ENCODE results near the gene EEPD1. TPM values are rescaled to one million over a fixed set of nuclear protein-coding genes. Genes with fewer than 3 reads are reported as not detected.

EEPD1 gene
- total RNA-seq, 8 experiments from 2014 or later, result 2.3 to 14.1 (median 4.4) TPM

- peak; percentile 95 to 99 (median 98) for ATAC-seq (replicated peaks in 6 of 8)
- no peak overlapping the region for H3K4me3 ChIP-seq
- peaks cover 0 to 3% of the 10 kb centered on the region in 2 donors for H3K4me1 ChIP-seq (replicated peaks in 1 of 2)
- in situ Hi-C loops (cut with MboI; ENCODE audit: low pct_unique_long_range_greater_than_20kb in 2 of 9, low sequenced_read_pairs in 9 of 9, unreplicated experiment in 9 of 9), result loop anchor here (5.0 to 25.0 kb wide), 4 partner anchors 297 to 307 kb away; no protein-coding TSS in a partner anchor
- 7 to 80% (median 38%) methylated on average over 1 to 10 of the region's 18 CpGs for WGBS, 10 experiments
- H3K27ac ChIP-seq, result no peak overlapping the region
Measured at GRCh38 chr7:36291387-36292316, 138.6 kb downstream of the EEPD1 start.

GRCh38 chr7:36295090-36295489 is 142.0 kb downstream of the EEPD1 start:
- ATAC-seq (replicated peaks in 6 of 8), result no peak

DNA sequence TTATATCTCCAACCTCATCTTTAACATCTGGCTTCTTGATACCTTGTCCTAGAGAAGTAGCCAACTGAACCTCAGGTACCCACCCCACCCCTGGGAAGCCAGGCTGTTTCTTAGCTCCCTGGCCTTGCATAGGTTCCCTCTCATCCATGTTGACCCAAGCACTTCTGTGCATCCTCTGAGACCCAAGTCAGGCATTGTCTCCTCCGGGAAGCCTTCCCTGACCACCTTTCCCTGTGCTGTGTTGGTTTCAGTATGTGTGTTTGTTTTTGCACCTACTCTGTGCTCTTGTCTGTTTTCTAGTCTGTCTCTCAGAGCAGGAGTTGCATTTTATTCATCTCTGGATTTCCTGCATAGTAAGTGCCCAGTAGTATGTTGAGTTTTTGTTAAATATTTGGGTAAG is 143.2 kb downstream of the EEPD1 start:
- in situ Hi-C loops (cut with MboI; ENCODE audit: low pct_unique_long_range_greater_than_20kb in 2 of 9, low sequenced_read_pairs in 9 of 9, unreplicated experiment in 9 of 9), result loop anchor here in 8 of 9 experiments (10.0 to 25.0 kb wide), 3 partner anchors 301 to 311 kb away; no protein-coding TSS in a partner anchor
- Histone ChIP-seq H3K27ac (no peak overlapping the region), H3K4me3 (no peak overlapping the region), H3K4me1 (replicated peaks in 1 of 2) (peaks cover 0 to 3% of the 10 kb centered on the region in 2 donors)
- ATAC-seq (replicated peaks in 6 of 8), result no peak
- 80 to 100% methylated on average over 1 of the region's 1 CpG; no CpG with 5 or more reads in 8 of the 10 experiments for whole genome bisulfite sequencing, 10 experiments

More at GRCh38 chr7:36295090-36295489, 142.0 kb downstream of the EEPD1 start:
- 54 to 96% (median 91%) methylated on average over 2 to 5 of the region's 5 CpGs; no CpG with 5 or more reads in 1 of the 10 experiments for WGBS, 10 experiments
- no peak overlapping the region for H3K4me3 ChIP-seq
- in situ Hi-C loops (cut with MboI; ENCODE audit: low pct_unique_long_range_greater_than_20kb in 2 of 9, low sequenced_read_pairs in 9 of 9, unreplicated experiment in 9 of 9), result loop anchor here in 8 of 9 experiments (10.0 to 25.0 kb wide), 3 partner anchors 300 to 310 kb away; no protein-coding TSS in a partner anchor
- H3K4me1 ChIP-seq (replicated peaks in 1 of 2), result peaks cover 0 to 3% of the 10 kb centered on the region in 2 donors
- H3K27ac ChIP-seq, result no peak overlapping the region

- Histone ChIP-seq H3K4me3 (no peak overlapping the region), H3K4me1 (replicated peaks in 1 of 2) (no peaks in the 10 kb centered on the region), H3K27ac (no peak overlapping the region)
- WGBS, 10 experiments, result 75 to 100% (median 93%) methylated on average over 2 to 7 of the region's 7 CpGs
- no peak for ATAC-seq (replicated peaks in 6 of 8)
- in situ Hi-C loops (cut with MboI; ENCODE audit: low pct_unique_long_range_greater_than_20kb in 2 of 9, low sequenced_read_pairs in 9 of 9, unreplicated experiment in 9 of 9), result loop anchor here in 8 of 9 experiments (10.0 to 25.0 kb wide), 3 partner anchors 303 to 313 kb away; no protein-coding TSS in a partner anchor
Measured at GRCh38 chr7:36297364-36298009, 144.4 kb downstream of the EEPD1 start.

DNA sequence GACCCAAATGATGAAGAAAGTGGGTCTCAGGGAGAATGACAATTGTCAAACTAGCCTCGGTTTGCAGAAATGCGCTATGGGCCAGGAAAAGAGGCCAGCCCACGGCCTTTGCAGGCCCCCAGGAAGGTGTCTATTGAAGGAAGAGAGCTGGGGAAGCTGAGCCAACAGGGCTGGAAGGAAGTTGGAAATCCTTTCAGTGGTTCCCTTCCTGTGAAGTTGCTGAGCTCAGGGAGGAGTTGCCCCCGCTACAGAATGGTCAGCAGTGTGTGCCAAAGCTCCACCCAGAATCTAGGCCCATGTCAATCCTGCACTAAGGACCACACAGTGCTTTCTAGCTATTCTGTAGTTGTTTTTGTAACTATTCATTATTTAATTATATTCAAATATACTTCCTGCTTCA is 145.1 kb downstream of the EEPD1 start:
- in situ Hi-C loops (cut with MboI; ENCODE audit: low pct_unique_long_range_greater_than_20kb in 2 of 9, low sequenced_read_pairs in 9 of 9, unreplicated experiment in 9 of 9), result loop anchor here in 8 of 9 experiments (10.0 to 25.0 kb wide), 3 partner anchors 303 to 313 kb away; no protein-coding TSS in a partner anchor
- no peak for ATAC-seq (replicated peaks in 6 of 8)
- H3K4me1 ChIP-seq (replicated peaks in 1 of 2), result peaks cover 0 to 4% of the 10 kb centered on the region in 2 donors
- H3K4me3 ChIP-seq, result no peak overlapping the region
- H3K27ac ChIP-seq, result no peak overlapping the region
- WGBS, 10 experiments, result 80 to 100% (median 94%) methylated on average over 1 to 4 of the region's 4 CpGs; no CpG with 5 or more reads in 4 of the 10 experiments

- WGBS, 10 experiments, result 73 to 90% (median 83%) methylated on average over 1 to 8 of the region's 17 CpGs; no CpG with 5 or more reads in 4 of the 10 experiments
Measured at GRCh38 chr7:36299223-36299774, 146.2 kb downstream of the EEPD1 start.

GRCh38 chr7:36299823-36300341 is 146.8 kb downstream of the EEPD1 start:
- Histone ChIP-seq H3K4me1 (replicated peaks in 1 of 2) (peaks cover 0 to 15% of the 10 kb centered on the region in 2 donors), H3K27ac (no peak overlapping the region), H3K4me3 (no peak overlapping the region)
- peak in 5 of 8 experiments; percentile 14 to 66 (median 48) for ATAC-seq (replicated peaks in 6 of 8)
- in situ Hi-C loops (cut with MboI; ENCODE audit: low pct_unique_long_range_greater_than_20kb in 2 of 9, low sequenced_read_pairs in 9 of 9, unreplicated experiment in 9 of 9), result loop anchor here in 8 of 9 experiments (10.0 to 25.0 kb wide), 3 partner anchors 305 to 315 kb away; no protein-coding TSS in a partner anchor
- 57 to 100% (median 82%) methylated on average over 2 to 6 of the region's 9 CpGs; no CpG with 5 or more reads in 6 of the 10 experiments for WGBS, 10 experiments

More at GRCh38 chr7:36299223-36299774, 146.2 kb downstream of the EEPD1 start:
- in situ Hi-C loops (cut with MboI; ENCODE audit: low pct_unique_long_range_greater_than_20kb in 2 of 9, low sequenced_read_pairs in 9 of 9, unreplicated experiment in 9 of 9), result loop anchor here in 8 of 9 experiments (10.0 to 25.0 kb wide), 3 partner anchors 304 to 314 kb away; no protein-coding TSS in a partner anchor
- peak in 4 of 8 experiments; percentile 12 to 50 (median 32) for ATAC-seq (replicated peaks in 6 of 8)
- Histone ChIP-seq H3K4me1 (replicated peaks in 1 of 2) (peaks cover 0 to 15% of the 10 kb centered on the region in 2 donors), H3K4me3 (no peak overlapping the region), H3K27ac (no peak overlapping the region)

DNA sequence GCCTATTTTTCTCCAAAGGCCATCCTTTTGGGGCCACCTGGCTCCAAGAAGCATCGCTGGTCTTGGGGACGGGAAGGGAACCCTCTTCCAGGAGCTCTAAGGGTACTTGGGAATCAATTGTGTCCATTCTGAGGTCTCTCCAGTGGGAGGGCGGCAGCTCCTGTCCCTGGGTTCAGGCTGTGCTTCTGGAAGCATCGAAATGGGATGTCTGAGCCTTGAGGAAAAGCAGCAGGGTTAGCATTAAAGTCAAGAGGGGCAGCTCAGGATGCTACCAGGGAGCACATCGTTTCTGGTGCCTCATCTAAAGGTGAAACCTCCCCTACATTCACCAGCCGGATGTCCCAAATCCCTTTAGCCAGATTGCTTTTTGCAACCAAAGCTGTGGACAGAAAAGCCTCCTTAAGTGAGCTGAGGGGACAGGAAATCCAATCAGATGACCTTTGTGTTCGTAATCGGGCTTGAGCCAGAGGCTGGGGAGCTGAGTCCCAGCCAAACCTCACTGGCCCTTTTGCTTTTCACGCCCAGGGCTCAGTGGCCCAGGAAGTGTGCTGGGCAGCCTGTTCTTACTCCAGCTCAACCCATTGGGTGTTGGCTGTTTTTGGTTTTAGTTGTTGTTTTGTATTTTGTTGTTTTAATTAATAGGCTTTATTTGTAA is 147.8 kb downstream of the EEPD1 start:
- H3K4me3 ChIP-seq, result no peak overlapping the region
- in situ Hi-C loops (cut with MboI; ENCODE audit: low pct_unique_long_range_greater_than_20kb in 2 of 9, low sequenced_read_pairs in 9 of 9, unreplicated experiment in 9 of 9), result no loop called here
- WGBS, 10 experiments, result 42 to 100% (median 91%) methylated on average over 1 to 6 of the region's 9 CpGs; no CpG with 5 or more reads in 2 of the 10 experiments
- H3K27ac ChIP-seq, result no peak overlapping the region
- peaks cover 0 to 15% of the 10 kb centered on the region in 2 donors for H3K4me1 ChIP-seq (replicated peaks in 1 of 2)
- no peak for ATAC-seq (replicated peaks in 6 of 8)

DNA sequence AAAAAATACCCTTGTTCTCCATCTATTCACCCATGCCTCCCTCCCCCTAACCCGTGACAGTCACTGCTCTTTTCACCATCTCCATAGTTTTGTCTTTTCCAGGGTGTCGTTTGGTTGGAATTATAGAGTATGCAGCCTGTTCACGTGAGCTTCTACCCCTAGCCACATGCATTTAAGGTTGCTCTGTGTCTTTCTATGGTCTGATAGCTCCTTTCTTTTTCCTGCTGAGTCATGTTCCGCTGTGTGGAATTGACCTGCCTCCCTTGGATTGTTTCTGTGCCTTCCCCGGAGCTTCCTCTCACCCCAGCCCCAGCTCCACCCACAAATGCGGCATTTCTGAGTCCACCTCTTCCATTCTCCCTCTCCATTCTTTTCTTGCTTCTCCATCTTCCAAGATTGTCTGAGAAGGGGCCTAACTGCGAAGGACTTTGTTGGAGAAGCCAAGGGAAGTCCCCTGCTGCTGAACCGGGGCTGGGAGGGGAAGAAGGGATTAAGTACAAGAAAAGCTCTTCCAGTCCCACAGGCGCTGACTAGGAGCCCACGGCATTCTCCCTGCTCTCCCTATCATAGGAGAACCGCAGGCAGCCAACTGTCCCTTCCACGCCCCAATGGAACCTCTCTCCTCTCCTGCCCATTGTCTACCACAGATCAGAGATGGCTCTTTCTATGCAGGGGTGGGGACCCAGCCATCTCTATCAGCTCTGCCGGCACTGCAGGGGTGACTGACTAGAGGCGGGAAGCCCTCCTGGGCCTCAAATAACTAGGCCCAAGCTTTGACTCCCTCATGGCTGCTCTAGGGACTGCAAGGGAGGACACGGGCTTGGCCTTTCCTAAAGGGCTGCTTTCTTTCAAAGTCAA is 149.1 kb downstream of the EEPD1 start:
- Histone ChIP-seq H3K4me1 (replicated peaks in 1 of 2) (peaks cover 0 to 15% of the 10 kb centered on the region in 2 donors), H3K27ac (no peak overlapping the region), H3K4me3 (no peak overlapping the region)
- WGBS, 10 experiments, result 65 to 96% (median 87%) methylated on average over 1 to 9 of the region's 15 CpGs
- peak in 5 of 8 experiments; percentile 16 to 63 (median 24) for ATAC-seq (replicated peaks in 6 of 8)
- in situ Hi-C loops (cut with MboI; ENCODE audit: low pct_unique_long_range_greater_than_20kb in 2 of 9, low sequenced_read_pairs in 9 of 9, unreplicated experiment in 9 of 9), result no loop called here

DNA sequence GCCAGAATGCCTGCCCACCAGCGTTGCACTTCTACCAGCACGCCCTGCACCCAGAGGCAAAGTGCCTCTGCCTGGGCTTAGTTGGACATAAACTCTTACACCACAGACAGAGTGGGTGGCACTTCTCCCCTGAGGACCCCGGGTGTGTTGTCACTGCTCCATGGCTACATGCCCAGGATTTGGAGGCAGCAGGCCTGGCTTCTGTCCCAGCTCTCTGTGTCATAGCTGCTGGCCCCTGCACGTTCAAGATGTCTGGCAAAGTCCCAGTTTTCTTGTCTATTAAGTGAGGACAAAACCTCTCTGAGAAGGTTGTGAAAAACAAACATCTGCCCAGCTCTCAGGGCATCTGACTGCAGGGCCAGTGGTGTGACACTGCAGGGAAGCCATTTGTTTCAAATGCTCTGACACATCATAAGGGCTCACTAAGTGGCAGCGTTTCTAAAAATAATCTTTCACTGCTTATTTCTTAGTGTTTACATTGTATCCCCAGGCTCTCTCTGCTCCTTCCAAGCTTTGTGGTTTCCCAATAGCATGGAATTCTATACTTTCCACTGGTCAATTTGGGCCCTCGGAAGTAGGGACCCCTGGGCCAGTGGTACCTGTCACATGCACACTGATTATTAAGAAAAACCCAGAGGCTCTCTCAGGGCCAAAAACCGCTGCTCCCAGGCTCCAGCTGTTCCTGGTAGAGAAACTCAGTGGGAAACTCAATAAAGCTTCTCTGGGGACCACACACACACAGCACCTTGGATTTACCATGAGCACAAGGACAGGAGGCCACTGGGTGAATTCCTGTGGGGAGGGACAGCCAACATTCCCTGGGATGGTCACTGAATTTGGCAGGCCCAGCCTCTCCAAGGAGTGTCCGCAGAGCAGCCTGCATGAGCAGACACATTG is 150.4 kb downstream of the EEPD1 start:
- WGBS, 10 experiments, result 0 to 100% (median 33%) methylated on average over 1 to 3 of the region's 8 CpGs; no CpG with 5 or more reads in 2 of the 10 experiments
- no peak overlapping the region for H3K4me3 ChIP-seq
- in situ Hi-C loops (cut with MboI; ENCODE audit: low pct_unique_long_range_greater_than_20kb in 2 of 9, low sequenced_read_pairs in 9 of 9, unreplicated experiment in 9 of 9), result no loop called here
- peaks cover 0 to 15% of the 10 kb centered on the region in 2 donors for H3K4me1 ChIP-seq (replicated peaks in 1 of 2)
- H3K27ac ChIP-seq, result peak overlapping the region in 1 of 2 donors; percentile 19
- ATAC-seq (replicated peaks in 6 of 8), result peak; percentile 56 to 88 (median 78)

All from motor neuron (in vitro differentiated cells).